ENCODE measurements around the gene LRMDA.

LRMDA gene

GRCh38 chr10:75954486-75954885 is 523.1 kb downstream of the LRMDA start:
- DNase-seq (ENCODE audit: low read depth in 2 of 2), result no peak

GRCh38 chr10:75955973-75956502 is 524.6 kb downstream of the LRMDA start:
- DNase-seq (ENCODE audit: low read depth in 2 of 2), result no peak

GRCh38 chr10:75956624-75957023 is 525.2 kb downstream of the LRMDA start:
- DNase-seq (ENCODE audit: low read depth in 2 of 2), result no peak

GRCh38 chr10:75957314-75958120 is 526.1 kb downstream of the LRMDA start:
- DNase-seq (ENCODE audit: low read depth in 2 of 2), result no peak

GRCh38 chr10:75959209-75959608 is 527.8 kb downstream of the LRMDA start:
- peak; percentile 87 to 90 for DNase-seq (ENCODE audit: low read depth in 2 of 2)

- DNase-seq (ENCODE audit: low read depth in 2 of 2), result no peak
Observed at GRCh38 chr10:75959912-75960311, 528.5 kb downstream of the LRMDA start.

GRCh38 chr10:75962395-75963061 is 531.1 kb downstream of the LRMDA start:
- DNase-seq (ENCODE audit: low read depth in 2 of 2), result no peak

GRCh38 chr10:75967491-75967890 is 536.1 kb downstream of the LRMDA start:
- DNase-seq (ENCODE audit: low read depth in 2 of 2), result no peak

- no peak for DNase-seq (ENCODE audit: low read depth in 2 of 2)
Observed at GRCh38 chr10:75969031-75969430, 537.6 kb downstream of the LRMDA start.

- peak; percentile 57 to 68 for DNase-seq (ENCODE audit: low read depth in 2 of 2)
Observed at GRCh38 chr10:75971402-75972211, 540.2 kb downstream of the LRMDA start.

- DNase-seq (ENCODE audit: low read depth in 2 of 2), result peak; percentile 36 to 38
Observed at GRCh38 chr10:75972491-75973276, 541.3 kb downstream of the LRMDA start.

GRCh38 chr10:75974080-75974479 is 542.7 kb downstream of the LRMDA start:
- DNase-seq (ENCODE audit: low read depth in 2 of 2), result no peak

- DNase-seq (ENCODE audit: low read depth in 2 of 2), result no peak
Observed at GRCh38 chr10:75976681-75977080, 545.3 kb downstream of the LRMDA start.

- no peak for DNase-seq (ENCODE audit: low read depth in 2 of 2)
Observed at GRCh38 chr10:75977139-75977538, 545.7 kb downstream of the LRMDA start.

- DNase-seq (ENCODE audit: low read depth in 2 of 2), result no peak
Observed at GRCh38 chr10:75978213-75978612, 546.8 kb downstream of the LRMDA start.

GRCh38 chr10:75980419-75981002 is 549.1 kb downstream of the LRMDA start:
- no peak for DNase-seq (ENCODE audit: low read depth in 2 of 2)

- DNase-seq (ENCODE audit: low read depth in 2 of 2), result peak; percentile 19 to 26
Observed at GRCh38 chr10:75982611-75983369, 551.4 kb downstream of the LRMDA start.

GRCh38 chr10:75984067-75984466 is 552.6 kb downstream of the LRMDA start:
- no peak for DNase-seq (ENCODE audit: low read depth in 2 of 2)

GRCh38 chr10:75987616-75988015 is 556.2 kb downstream of the LRMDA start:
- no peak for DNase-seq (ENCODE audit: low read depth in 2 of 2)

GRCh38 chr10:75994357-75995040 is 563.1 kb downstream of the LRMDA start:
- no peak for DNase-seq (ENCODE audit: low read depth in 2 of 2)
